GM12864 (cell line): Measurements from ENCODE around the gene BCAS4.
"Not testable (repeated sequence)": the region's sequence is repeated elsewhere in the genome, so short reads cannot be mapped to it uniquely, and the experiment has no call there.

Experiments used
- DNase-seq: peaks from one replicate; pipeline ENCODE4 v3.0.0-alpha.2; 2011; ENCODE audit warnings: low read depth
- H3K4me3 ChIP-seq: 2 replicates; pipeline ENCODE4 v1.5.1; 2011; ENCODE audit warnings: mild to moderate bottlenecking, low read depth, low read length, control low read depth
- TF ChIP-seq, protein P1 (sequence below): IDR thresholded peaks from 2 replicates; pipeline ENCODE4 v1.5.1; 2011; ENCODE audit warnings: low read depth, mild to moderate bottlenecking, moderate library complexity, low read length, control low read depth, inconsistent platforms; ENCODE audit errors: missing control alignments

BCAS4 gene

GRCh38 chr20:50765674-50766073, 29.2 kb upstream of the BCAS4 start:
- H3K4me3 ChIP-seq, result no peak overlapping the region
- TF ChIP-seq, protein P1, sequence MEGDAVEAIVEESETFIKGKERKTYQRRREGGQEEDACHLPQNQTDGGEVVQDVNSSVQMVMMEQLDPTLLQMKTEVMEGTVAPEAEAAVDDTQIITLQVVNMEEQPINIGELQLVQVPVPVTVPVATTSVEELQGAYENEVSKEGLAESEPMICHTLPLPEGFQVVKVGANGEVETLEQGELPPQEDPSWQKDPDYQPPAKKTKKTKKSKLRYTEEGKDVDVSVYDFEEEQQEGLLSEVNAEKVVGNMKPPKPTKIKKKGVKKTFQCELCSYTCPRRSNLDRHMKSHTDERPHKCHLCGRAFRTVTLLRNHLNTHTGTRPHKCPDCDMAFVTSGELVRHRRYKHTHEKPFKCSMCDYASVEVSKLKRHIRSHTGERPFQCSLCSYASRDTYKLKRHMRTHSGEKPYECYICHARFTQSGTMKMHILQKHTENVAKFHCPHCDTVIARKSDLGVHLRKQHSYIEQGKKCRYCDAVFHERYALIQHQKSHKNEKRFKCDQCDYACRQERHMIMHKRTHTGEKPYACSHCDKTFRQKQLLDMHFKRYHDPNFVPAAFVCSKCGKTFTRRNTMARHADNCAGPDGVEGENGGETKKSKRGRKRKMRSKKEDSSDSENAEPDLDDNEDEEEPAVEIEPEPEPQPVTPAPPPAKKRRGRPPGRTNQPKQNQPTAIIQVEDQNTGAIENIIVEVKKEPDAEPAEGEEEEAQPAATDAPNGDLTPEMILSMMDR, result no peak
- no peak for DNase-seq

DNA sequence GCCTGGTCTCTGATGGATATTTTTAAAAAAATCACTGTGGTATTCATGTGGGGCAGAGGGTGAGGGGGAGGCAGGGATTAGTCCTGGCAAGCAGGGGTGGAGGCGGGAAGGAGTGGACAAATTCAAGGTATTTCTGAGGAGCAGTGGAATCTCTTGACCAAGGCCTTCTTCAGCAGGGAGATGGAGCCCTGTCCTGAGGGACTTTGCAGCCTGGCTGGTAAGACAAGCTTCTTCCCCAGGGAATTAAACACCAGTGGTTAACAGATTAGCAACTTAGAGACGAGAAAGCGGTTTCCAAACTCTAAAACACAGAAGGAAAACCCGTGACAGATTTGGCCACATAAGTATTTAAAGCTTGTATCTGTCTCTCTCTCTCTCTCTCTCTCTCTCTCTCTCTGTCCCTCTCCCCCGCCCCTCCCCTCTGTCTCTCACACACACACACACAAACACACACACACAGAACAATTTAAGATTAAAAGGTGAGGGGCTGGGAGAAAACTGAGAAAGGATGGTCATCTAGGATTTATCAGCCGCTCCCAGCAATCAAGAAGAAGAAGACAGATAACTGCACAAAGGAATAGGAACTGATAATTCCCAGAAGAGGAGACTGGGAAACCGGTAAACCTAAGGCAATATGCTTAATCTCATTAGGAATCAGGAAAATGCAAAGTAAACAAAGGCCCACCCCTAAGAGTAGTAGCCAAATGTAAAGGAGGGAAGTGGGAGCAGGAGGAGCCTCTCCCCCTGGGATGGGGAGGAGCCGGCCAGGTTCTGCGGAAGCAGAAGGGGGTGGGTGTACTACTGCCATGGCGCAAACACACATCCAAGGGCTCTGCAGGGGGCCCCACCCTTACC, 27.7 kb upstream of the BCAS4 start:
- not testable (repeated sequence) for H3K4me3 ChIP-seq, DNase-seq

GRCh38 chr20:50768991-50769390, 25.9 kb upstream of the BCAS4 start:
- DNase-seq, H3K4me3 ChIP-seq: not testable (repeated sequence)

DNA sequence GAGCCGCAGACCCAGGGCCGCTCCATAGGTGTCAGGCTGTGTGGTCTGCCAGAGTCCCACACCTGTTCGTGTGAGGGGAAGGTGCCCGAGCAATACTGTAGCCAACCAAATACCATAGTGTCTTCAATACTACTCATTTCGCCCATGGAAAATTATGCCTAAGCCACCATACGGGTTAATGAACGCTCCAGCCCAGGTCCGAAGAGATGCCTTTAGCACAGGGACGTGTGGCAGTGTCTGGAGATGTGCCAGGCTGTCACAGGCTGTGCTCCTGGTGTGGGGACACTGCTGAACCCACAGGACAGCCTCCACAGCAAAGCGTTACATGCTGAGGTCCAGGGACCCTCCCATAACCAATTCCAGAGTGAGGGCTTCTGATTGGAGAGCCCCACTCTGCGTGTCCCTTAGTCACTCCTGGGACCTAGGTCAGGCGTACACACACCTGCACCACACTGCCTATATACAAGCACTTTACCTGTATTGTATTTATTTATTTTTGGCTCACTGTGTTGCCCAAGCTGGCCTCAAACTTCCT, 25.2 kb upstream of the BCAS4 start:
- DNase-seq, H3K4me3 ChIP-seq: not testable (repeated sequence)

DNA sequence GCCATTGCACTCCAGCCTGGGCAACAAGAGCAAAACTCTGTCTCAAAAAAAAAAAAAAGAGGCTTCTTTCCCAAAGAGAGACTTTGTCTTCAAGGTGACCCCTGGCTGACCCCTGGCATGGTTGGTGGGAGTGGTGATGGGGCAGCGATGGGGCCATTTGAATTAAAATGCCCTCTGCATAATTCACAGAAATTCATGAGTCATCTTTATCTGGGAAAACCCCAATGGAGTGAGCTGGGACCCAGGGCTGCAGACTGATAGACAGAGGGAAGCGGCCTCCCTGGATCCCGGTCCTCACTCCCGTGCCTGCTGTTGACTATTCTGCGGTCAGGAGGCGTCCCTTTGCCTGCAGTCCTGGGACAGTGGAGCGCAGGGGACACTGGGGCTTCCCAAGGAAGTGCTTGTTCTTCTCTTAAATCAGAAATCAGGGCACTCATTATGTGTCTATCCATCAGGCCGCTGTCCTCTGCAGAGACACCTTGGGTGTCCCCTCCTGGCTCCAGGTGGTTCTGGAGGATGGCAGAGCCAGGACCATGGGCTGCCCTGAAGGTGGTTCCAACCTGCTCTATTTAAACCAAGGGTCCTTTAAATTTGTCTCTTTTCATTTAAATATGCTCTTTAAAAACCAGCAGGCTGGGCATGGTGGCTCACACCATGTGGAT, 23.3 kb upstream of the BCAS4 start:
- H3K4me3 ChIP-seq, DNase-seq: not testable (repeated sequence)

- no peak overlapping the region for H3K4me3 ChIP-seq
- TF ChIP-seq, protein P1, result no peak
- DNase-seq, result no peak
Measured at GRCh38 chr20:50772420-50773185, 22.3 kb upstream of the BCAS4 start.

GRCh38 chr20:50774515-50774914, 20.3 kb upstream of the BCAS4 start:
- TF ChIP-seq, protein P1, result no peak
- DNase-seq, result no peak
- H3K4me3 ChIP-seq, result no peak overlapping the region

DNA sequence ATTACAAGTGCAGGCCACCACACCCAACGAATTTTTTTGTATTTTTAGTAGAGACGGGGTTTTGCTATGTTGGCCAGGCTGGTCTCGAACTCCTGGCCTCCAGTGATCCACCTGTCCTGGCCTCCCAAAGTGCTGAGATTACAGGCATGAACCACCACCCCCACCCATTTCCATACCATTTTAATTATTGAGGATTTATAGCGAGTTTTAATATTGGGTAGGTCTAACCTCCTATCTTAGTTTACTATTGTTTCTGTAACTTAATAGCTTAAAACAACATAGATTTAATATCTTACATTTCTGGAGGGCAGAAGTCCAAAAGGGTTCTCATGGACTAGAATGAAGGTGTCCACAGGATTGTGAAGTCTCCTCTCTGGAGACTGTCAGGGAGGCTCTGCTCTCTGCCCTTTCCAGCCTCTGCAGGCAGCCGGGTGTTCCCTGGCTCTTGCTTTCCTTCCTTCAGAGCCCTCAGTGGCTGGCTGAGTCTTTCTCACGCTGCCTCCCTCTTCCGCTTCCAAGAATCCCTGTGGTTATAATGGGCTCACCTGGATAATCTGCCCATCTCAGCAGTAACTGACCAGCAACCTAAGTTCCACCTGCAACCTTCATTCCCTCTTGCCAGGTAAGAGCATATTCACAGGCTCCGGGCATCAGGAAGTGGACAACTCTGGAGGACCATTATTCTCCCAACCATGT, 18.6 kb upstream of the BCAS4 start:
- DNase-seq, result no peak
- H3K4me3 ChIP-seq, result no peak overlapping the region
- TF ChIP-seq, protein P1, result no peak
